GM12878 (cell line): ENCODE results near the gene DNMT3L. TPM values are rescaled to one million over a fixed set of nuclear protein-coding genes. Genes with fewer than 3 reads are reported as not detected.

Source experiments
- ATAC-seq: fragments of 200-7000 bp; cut with Tn5 transposase; 3 replicates; pipeline ENCODE4 v1.9.1; 2020; ENCODE audit warnings: mild to moderate bottlenecking, moderate library complexity
- BruUV-seq: library from RNA; stranded (reverse); fragments of 400-500 nt; replicated peaks from 2 replicates; lab custom pipeline; 2021; lab: Mats Ljungman, UMichigan
- CTCF ChIA-PET: fragments of 300-600 bp; sonication (Branson Sonifier 250); formaldehyde crosslinking; extraction: SDS; loops from one replicate; lab custom pipeline; 2021; ENCODE audit warnings: inconsistent platforms; lab: Yijun Ruan, JAX
- POLR2A ChIA-PET: fragments of 350-600 bp; formaldehyde crosslinking; extraction: SDS; loops from one replicate; lab custom pipeline; 2021; ENCODE audit warnings: inconsistent platforms; lab: Charles Lee
- RAD21 ChIA-PET: fragments of 300-600 bp; sonication (Branson Sonifier 250); formaldehyde crosslinking; loops from one replicate; lab custom pipeline; 2023; ENCODE audit warnings: antibody characterized with exemption; ENCODE audit not compliant: unreplicated experiment; lab: Charles Lee
- SMC1A ChIA-PET: fragments of 300-600 bp; sonication (Branson Sonifier 250); formaldehyde crosslinking; loops from one replicate; lab custom pipeline; 2023; ENCODE audit not compliant: unreplicated experiment, uncharacterized antibody; lab: Charles Lee
- DNase-seq: peaks from one replicate; pipeline ENCODE4 v3.0.0-alpha.2; 2011; ENCODE audit warnings: low read depth, low spot score
- FAIRE-seq: peaks from 3 replicates; lab custom pipeline; 2011; peaks lifted over from hg19 to GRCh38; lab: Jason Lieb, UNC
- H2AFZ ChIP-seq: 2 replicates; pipeline ENCODE4 v1.6.0; 2011; ENCODE audit warnings: low read depth, low read length, control low read depth; ENCODE audit not compliant: control insufficient read depth
- H3K27ac ChIP-seq: 2 replicates; pipeline ENCODE4 v1.5.1; 2011; ENCODE audit warnings: control low read depth; ENCODE audit not compliant: control insufficient read depth, insufficient read depth
- H3K27me3 ChIP-seq, 2 experiments: replicated peaks in 1 of 2; 2 replicates each; pipeline versions ENCODE4 v1.6.0 to v1.6.1; 2011; ENCODE audit warnings: low read length in 1 of 2; ENCODE audit not compliant: control insufficient read depth in 2 of 2, insufficient read depth in 2 of 2
- H3K36me3 ChIP-seq, 2 experiments: 2 replicates each; pipeline ENCODE4 v1.5.1; 2011; ENCODE audit warnings: low read length in 1 of 2; ENCODE audit not compliant: control insufficient read depth in 2 of 2, insufficient read depth in 2 of 2
- H3K4me1 ChIP-seq: 2 replicates; pipeline ENCODE4 v1.6.1; 2011; ENCODE audit warnings: mild to moderate bottlenecking, low read length, moderate library complexity, mixed read lengths; ENCODE audit not compliant: control insufficient read depth, insufficient read depth
- H3K4me2 ChIP-seq: 2 replicates; pipeline ENCODE4 v1.6.0; 2011; ENCODE audit warnings: control low read depth; ENCODE audit not compliant: control insufficient read depth, insufficient read depth
- H3K4me3 ChIP-seq: fragments of 200-600 bp; sonication (generic); 2 replicates; pipeline ENCODE4 v1.5.1; 2016
- H3K79me2 ChIP-seq: 2 replicates; pipeline ENCODE4 v1.6.0; 2011; ENCODE audit warnings: low read length; ENCODE audit not compliant: control insufficient read depth, insufficient read depth
- H3K9ac ChIP-seq: 2 replicates; pipeline ENCODE4 v1.8.0; 2011; ENCODE audit warnings: low read length, control low read depth, mixed read lengths; ENCODE audit not compliant: control insufficient read depth, insufficient read depth
- H3K9me3 ChIP-seq: replicated peaks from 3 replicates; pipeline ENCODE4 v1.5.1; 2011; ENCODE audit warnings: mild to moderate bottlenecking, low read length; ENCODE audit not compliant: control insufficient read depth, insufficient read depth
- H4K20me1 ChIP-seq: 2 replicates; pipeline ENCODE4 v1.6.0; 2011; ENCODE audit not compliant: control insufficient read depth, insufficient read depth
- DPF2 ChIP-seq: fragments of 450-650 bp; IDR thresholded peaks from 2 replicates; pipeline ENCODE4 v1.6.1; 2017; ENCODE audit warnings: mild to moderate bottlenecking
- E2F8 ChIP-seq: fragments of 450-650 bp; IDR thresholded peaks from 2 replicates; pipeline ENCODE4 v1.6.1; 2018; ENCODE audit warnings: mild to moderate bottlenecking, low read depth, moderate library complexity; ENCODE audit not compliant: partially characterized antibody
- ESRRA ChIP-seq: IDR thresholded peaks from 2 replicates; pipeline ENCODE4 v1.6.1; 2012; ENCODE audit warnings: mild to moderate bottlenecking, low read length, improper control_type of control experiment
- FOXM1 ChIP-seq: IDR thresholded peaks from 2 replicates; pipeline ENCODE4 v1.6.1; 2012; ENCODE audit warnings: low read depth, mild to moderate bottlenecking, inconsistent platforms, low read length, moderate library complexity
- HSF1 ChIP-seq: fragments of 150-350 bp; IDR thresholded peaks from 2 replicates; pipeline ENCODE4 v1.6.1; 2014; ENCODE audit warnings: mild to moderate bottlenecking, low read depth, low read length
- IRF3 ChIP-seq: fragments of 450-650 bp; IDR thresholded peaks from 2 replicates; pipeline ENCODE4 v1.6.1; 2014; ENCODE audit warnings: mild to moderate bottlenecking
- KAT2A ChIP-seq: conservative IDR thresholded peaks from 2 replicates; pipeline ENCODE4 v1.6.1; 2011; ENCODE audit warnings: low read depth, low read length; ENCODE audit not compliant: control insufficient read depth
- MLLT1 ChIP-seq: fragments of 450-650 bp; IDR thresholded peaks from 2 replicates; pipeline ENCODE4 v1.6.1; 2016; ENCODE audit warnings: mild to moderate bottlenecking
- NKRF ChIP-seq: fragments of 450-650 bp; conservative IDR thresholded peaks from 2 replicates; pipeline ENCODE4 v1.6.1; 2017; ENCODE audit warnings: mild to moderate bottlenecking, moderate library complexity
- POU2F2 ChIP-seq: IDR thresholded peaks from 3 replicates; pipeline ENCODE4 v1.6.1; 2011; ENCODE audit warnings: low read depth, mild to moderate bottlenecking, low read length, borderline replicate concordance
- RAD21 ChIP-seq: IDR thresholded peaks from 2 replicates; pipeline ENCODE4 v1.6.1; 2011; ENCODE audit warnings: mild to moderate bottlenecking, low read depth, low read length, moderate library complexity; ENCODE audit not compliant: insufficient read depth
- SRF ChIP-seq, 2 experiments: IDR thresholded peaks; 2 replicates each; pipeline ENCODE4 v1.6.1; 2011; ENCODE audit warnings: low read depth in 2 of 2, low read length in 2 of 2, mild to moderate bottlenecking in 1 of 2, moderate library complexity in 1 of 2
- STAT3 ChIP-seq: IDR thresholded peaks from 2 replicates; pipeline ENCODE4 v1.6.1; 2011; ENCODE audit warnings: low read depth, low read length, improper control_type of control experiment
- ZNF217 ChIP-seq: fragments of 450-650 bp; IDR thresholded peaks from 2 replicates; pipeline ENCODE4 v1.6.1; 2017; ENCODE audit warnings: antibody characterized with exemption, mild to moderate bottlenecking
- ZNF384 ChIP-seq: IDR thresholded peaks from 2 replicates; pipeline ENCODE4 v1.6.1; 2012; ENCODE audit warnings: low read depth, mild to moderate bottlenecking, low read length, improper control_type of control experiment, borderline replicate concordance
- WGBS: methylation state at CpG from one replicate; pipeline ENCODE4 v1.1.6; 2016; ENCODE audit warnings: low lambda C conversion rate; ENCODE audit not compliant: insufficient replicate concordance, insufficient coverage; ENCODE audit errors: missing lambda C conversion rate; 5-methylcytosine and 5-hydroxymethylcytosine counted together
- in situ Hi-C: fragments of 300-500 bp; cut with MboI; formaldehyde crosslinking; loops from 9 replicates; pipeline ENCODE4 v1.14.3; 2018; ENCODE audit warnings: mixed read lengths
- intact Hi-C: fragments of 100-400 bp; cut with micrococcal nuclease; formaldehyde crosslinking; loops from one replicate; pipeline ENCODE4 v1.14.2; 2022; ENCODE audit not compliant: unreplicated experiment
- polyA plus RNA-seq, 11 experiments: library from polyadenylated mRNA; depleted of rRNA in 4 of 11; unstranded in 6 of 11; stranded (reverse) in 5 of 11; fragments of >200 nt; fragmentation: Nextera tagmentation in 4 of 11; fragmentation: Illumina TruSeq in 1 of 11; extraction: Ambion mirVana in 4 of 11; extraction: Trizol in 1 of 11; gene quantifications; 1 replicate in 1 of 11; 2 replicates in 10 of 11; pipeline versions ENCODE4 v1.2.1 to v1.2.3, GENCODE V29; 2011 to 2016; ENCODE audit warnings: inconsistent platforms in 2 of 11, missing spikeins in 2 of 11, low read depth in 1 of 11
- total RNA-seq, 4 experiments: library from RNA; depleted of rRNA in 3 of 4; stranded (reverse); fragments of >200 nt in 3 of 4; fragmentation: Illumina TruSeq in 1 of 4; extraction: Trizol in 1 of 4; gene quantifications; 2 replicates each; pipeline versions ENCODE4 v1.2.1 to v1.2.3, GENCODE V29; 2013 to 2021

Gene DNMT3L
- total and polyA plus RNA-seq, 10 of the 15 experiments (the other 5 are each of a cell fraction or from before 2014, with no cell fraction given): not detected

- H3K79me2 ChIP-seq: peaks cover 37% of the 10 kb centered on the region
- TF ChIP-seq FOXM1: no peak
- no peak for TF ChIP-seq E2F8
- TF ChIP-seq SRF (IDR thresholded peaks at IDR 0.05; ENCODE audit: low read depth in 2 of 2, low read length in 2 of 2): no peak
- TF ChIP-seq RAD21: peak; percentile 35
- TF ChIP-seq POU2F2: 0 out of 3 replicates have a peak, but pooled peaks have one; percentile 7
- no peak for TF ChIP-seq HSF1
- TF ChIP-seq KAT2A: no peak
- no peak for TF ChIP-seq ZNF384
- peak; percentile 35; the same call in 1 of the 2 replicates for TF ChIP-seq ZNF217
- no peak for TF ChIP-seq NKRF
- no peak for TF ChIP-seq STAT3
- TF ChIP-seq IRF3: no peak
- TF ChIP-seq DPF2: no peak
- TF ChIP-seq ESRRA: no peak
- peak; percentile 87; the same call in 1 of the 2 replicates for TF ChIP-seq MLLT1
Measured at GRCh38 chr21:44298301-44298700, 36.6 kb upstream of the DNMT3L start.

More at GRCh38 chr21:44298301-44298700, 36.6 kb upstream of the DNMT3L start:
- Histone ChIP-seq H3K4me3 (no peak overlapping the region), H2AFZ (no peak overlapping the region), H3K9ac (no peak overlapping the region), H3K9me3 (no peaks in the 10 kb centered on the region), H3K4me1 (peaks cover 47% of the 10 kb centered on the region), H4K20me1 (no peaks in the 10 kb centered on the region), H3K36me3 (no peaks in the 10 kb centered on the region), H3K27me3 (no peaks in the 10 kb centered on the region), H3K27ac (peak overlapping the region; percentile 40), H3K4me2 (peak overlapping the region; percentile 66)
- no peak for FAIRE-seq
- ChIA-PET POLR2A (interaction anchor here (1.4 to 2.1 kb wide), 2 partner anchors 11 to 283 kb away, joined by 3 to 6 read pairs; no protein-coding TSS in a partner anchor), RAD21 (interaction anchor here (1.2 to 3.0 kb wide), 5 partner anchors 11 to 284 kb away, joined by 4 to 27 read pairs (median 7); partner anchors contain the start of gene CFAP410), CTCF (interaction anchor here (0.5 to 2.0 kb wide), 16 partner anchors 9 to 1332 kb away, joined by 3 to 15 read pairs (median 4); no protein-coding TSS in a partner anchor), SMC1A (interaction anchor here (1.3 to 2.8 kb wide), 2 partner anchors 30 to 40 kb away, joined by 4 to 11 read pairs; no protein-coding TSS in a partner anchor)
- DNase-seq: no peak
- BruUV-seq: no TSS peak
- intact Hi-C loops: no loop called here
- WGBS: 77% methylated on average over 2 of the region's 2 CpGs
- in situ Hi-C loops: no loop called here
- ATAC-seq: no peak
